ENCODE measurements around the gene ST3GAL3. TPM values are rescaled to one million over a fixed set of nuclear protein-coding genes. Genes with fewer than 3 reads are reported as not detected.

The ST3GAL3 gene
- total and polyA plus RNA-seq, 10 of the 15 experiments (the other 5 are each of a cell fraction or from before 2014, with no cell fraction given) = 1.2 to 19.3 (median 11.0) TPM

DNA sequence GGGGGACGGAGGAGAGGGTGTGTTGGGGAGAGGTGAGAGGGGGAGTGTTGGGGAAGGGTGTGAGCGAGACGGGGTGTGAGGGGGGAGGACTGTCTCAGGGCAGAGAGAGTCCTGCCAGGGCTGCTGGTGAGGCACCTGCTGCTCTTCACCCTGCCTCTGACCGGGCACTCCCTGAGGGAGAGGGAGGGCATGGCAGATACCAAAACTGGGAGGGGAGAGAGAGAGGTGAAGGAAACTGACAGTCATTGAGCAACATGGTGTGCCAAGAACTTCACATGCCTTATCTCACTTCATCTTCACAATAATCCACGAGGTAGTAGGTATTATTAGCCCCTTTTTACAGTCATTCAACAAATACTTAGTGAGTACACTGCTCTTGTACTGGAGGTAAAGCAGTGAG is 164.9 kb downstream of the ST3GAL3 start:
- RAD21 ChIA-PET (ENCODE audit: unreplicated experiment) = no interaction called here
- TF ChIP-seq, protein P1, sequence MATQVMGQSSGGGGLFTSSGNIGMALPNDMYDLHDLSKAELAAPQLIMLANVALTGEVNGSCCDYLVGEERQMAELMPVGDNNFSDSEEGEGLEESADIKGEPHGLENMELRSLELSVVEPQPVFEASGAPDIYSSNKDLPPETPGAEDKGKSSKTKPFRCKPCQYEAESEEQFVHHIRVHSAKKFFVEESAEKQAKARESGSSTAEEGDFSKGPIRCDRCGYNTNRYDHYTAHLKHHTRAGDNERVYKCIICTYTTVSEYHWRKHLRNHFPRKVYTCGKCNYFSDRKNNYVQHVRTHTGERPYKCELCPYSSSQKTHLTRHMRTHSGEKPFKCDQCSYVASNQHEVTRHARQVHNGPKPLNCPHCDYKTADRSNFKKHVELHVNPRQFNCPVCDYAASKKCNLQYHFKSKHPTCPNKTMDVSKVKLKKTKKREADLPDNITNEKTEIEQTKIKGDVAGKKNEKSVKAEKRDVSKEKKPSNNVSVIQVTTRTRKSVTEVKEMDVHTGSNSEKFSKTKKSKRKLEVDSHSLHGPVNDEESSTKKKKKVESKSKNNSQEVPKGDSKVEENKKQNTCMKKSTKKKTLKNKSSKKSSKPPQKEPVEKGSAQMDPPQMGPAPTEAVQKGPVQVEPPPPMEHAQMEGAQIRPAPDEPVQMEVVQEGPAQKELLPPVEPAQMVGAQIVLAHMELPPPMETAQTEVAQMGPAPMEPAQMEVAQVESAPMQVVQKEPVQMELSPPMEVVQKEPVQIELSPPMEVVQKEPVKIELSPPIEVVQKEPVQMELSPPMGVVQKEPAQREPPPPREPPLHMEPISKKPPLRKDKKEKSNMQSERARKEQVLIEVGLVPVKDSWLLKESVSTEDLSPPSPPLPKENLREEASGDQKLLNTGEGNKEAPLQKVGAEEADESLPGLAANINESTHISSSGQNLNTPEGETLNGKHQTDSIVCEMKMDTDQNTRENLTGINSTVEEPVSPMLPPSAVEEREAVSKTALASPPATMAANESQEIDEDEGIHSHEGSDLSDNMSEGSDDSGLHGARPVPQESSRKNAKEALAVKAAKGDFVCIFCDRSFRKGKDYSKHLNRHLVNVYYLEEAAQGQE (IDR thresholded peaks at IDR 0.05; ENCODE audit: low read depth, low read length) = no peak
- TF ChIP-seq ZNF24 (IDR thresholded peaks at IDR 0.05) = no peak
- TF ChIP-seq, protein P2, sequence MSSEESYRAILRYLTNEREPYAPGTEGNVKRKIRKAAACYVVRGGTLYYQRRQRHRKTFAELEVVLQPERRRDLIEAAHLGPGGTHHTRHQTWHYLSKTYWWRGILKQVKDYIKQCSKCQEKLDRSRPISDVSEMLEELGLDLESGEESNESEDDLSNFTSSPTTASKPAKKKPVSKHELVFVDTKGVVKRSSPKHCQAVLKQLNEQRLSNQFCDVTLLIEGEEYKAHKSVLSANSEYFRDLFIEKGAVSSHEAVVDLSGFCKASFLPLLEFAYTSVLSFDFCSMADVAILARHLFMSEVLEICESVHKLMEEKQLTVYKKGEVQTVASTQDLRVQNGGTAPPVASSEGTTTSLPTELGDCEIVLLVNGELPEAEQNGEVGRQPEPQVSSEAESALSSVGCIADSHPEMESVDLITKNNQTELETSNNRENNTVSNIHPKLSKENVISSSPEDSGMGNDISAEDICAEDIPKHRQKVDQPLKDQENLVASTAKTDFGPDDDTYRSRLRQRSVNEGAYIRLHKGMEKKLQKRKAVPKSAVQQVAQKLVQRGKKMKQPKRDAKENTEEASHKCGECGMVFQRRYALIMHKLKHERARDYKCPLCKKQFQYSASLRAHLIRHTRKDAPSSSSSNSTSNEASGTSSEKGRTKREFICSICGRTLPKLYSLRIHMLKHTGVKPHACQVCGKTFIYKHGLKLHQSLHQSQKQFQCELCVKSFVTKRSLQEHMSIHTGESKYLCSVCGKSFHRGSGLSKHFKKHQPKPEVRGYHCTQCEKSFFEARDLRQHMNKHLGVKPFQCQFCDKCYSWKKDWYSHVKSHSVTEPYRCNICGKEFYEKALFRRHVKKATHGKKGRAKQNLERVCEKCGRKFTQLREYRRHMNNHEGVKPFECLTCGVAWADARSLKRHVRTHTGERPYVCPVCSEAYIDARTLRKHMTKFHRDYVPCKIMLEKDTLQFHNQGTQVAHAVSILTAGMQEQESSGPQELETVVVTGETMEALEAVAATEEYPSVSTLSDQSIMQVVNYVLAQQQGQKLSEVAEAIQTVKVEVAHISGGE (CRISPR knock-in tag; IDR thresholded peaks at IDR 0.05) = no peak
- TF ChIP-seq YY1 (IDR thresholded peaks at IDR 0.05; ENCODE audit: low read depth, low read length) = no peak
- TF ChIP-seq SMAD1 (IDR thresholded peaks at IDR 0.05; ENCODE audit: low read depth, partially characterized antibody) = no peak
- no peak for TF ChIP-seq ETV6 (conservative IDR thresholded peaks at IDR 0.05 in 1 of 2, IDR thresholded peaks at IDR 0.05 in 1 of 2; ENCODE audit: borderline replicate concordance in 1 of 2, low read depth in 1 of 2)
- TF ChIP-seq, protein P3, sequence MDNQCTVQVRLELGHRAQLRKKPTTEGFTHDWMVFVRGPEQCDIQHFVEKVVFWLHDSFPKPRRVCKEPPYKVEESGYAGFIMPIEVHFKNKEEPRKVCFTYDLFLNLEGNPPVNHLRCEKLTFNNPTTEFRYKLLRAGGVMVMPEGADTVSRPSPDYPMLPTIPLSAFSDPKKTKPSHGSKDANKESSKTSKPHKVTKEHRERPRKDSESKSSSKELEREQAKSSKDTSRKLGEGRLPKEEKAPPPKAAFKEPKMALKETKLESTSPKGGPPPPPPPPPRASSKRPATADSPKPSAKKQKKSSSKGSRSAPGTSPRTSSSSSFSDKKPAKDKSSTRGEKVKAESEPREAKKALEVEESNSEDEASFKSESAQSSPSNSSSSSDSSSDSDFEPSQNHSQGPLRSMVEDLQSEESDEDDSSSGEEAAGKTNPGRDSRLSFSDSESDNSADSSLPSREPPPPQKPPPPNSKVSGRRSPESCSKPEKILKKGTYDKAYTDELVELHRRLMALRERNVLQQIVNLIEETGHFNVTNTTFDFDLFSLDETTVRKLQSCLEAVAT (IDR thresholded peaks at IDR 0.05) = no peak
- no peak for TF ChIP-seq POLR2A (IDR thresholded peaks at IDR 0.05; ENCODE audit: low read depth, low read length)
- TF ChIP-seq RAD51 (IDR thresholded peaks at IDR 0.05) = no peak
- in situ Hi-C loops (cut with MboI) (no loop called here), intact Hi-C loops (cut with micrococcal nuclease; ENCODE audit: unreplicated experiment) (no loop called here)
- Histone ChIP-seq H3K4me3 (no peak overlapping the region), H3K36me3 (ENCODE audit: control insufficient read depth in 2 of 2, insufficient read depth in 2 of 2, low read length in 1 of 2) (no peaks in the 10 kb centered on the region), H3K4me1 (ENCODE audit: control insufficient read depth, insufficient read depth, low read length) (no peaks in the 10 kb centered on the region), H3K9ac (ENCODE audit: control insufficient read depth, insufficient read depth, low read length) (no peak overlapping the region), H3K9me3 (replicated peaks; ENCODE audit: control insufficient read depth, insufficient read depth, low read length) (no peaks in the 10 kb centered on the region), H2AFZ (ENCODE audit: control insufficient read depth, low read depth, low read length) (no peak overlapping the region), H3K27me3 (replicated peaks in 1 of 2; ENCODE audit: control insufficient read depth in 2 of 2, insufficient read depth in 2 of 2, low read length in 1 of 2) (no peaks in the 10 kb centered on the region), H3K4me2 (ENCODE audit: control insufficient read depth, insufficient read depth) (no peak overlapping the region), H4K20me1 (ENCODE audit: control insufficient read depth, insufficient read depth) (no peaks in the 10 kb centered on the region), H3K27ac (ENCODE audit: control insufficient read depth, insufficient read depth) (no peak overlapping the region), H3K79me2 (ENCODE audit: control insufficient read depth, insufficient read depth, low read length) (no peaks in the 10 kb centered on the region)
- WGBS (ENCODE audit: insufficient coverage, insufficient replicate concordance, low lambda C conversion rate, missing lambda C conversion rate) = 100% methylated on average over 1 of the region's 5 CpGs
- DNase-seq (ENCODE audit: low read depth, low spot score) = no peak
- no peak for FAIRE-seq
- SMC1A ChIA-PET (ENCODE audit: uncharacterized antibody, unreplicated experiment) = no interaction called here
- no peak for ATAC-seq
- BruUV-seq (replicated peaks) = no TSS peak
- POLR2A ChIA-PET = no interaction called here
- CTCF ChIA-PET = no interaction called here

Measured in GM12878 (cell line).